Liver (tissue), 3 donors: ENCODE data around the gene DPYD.

Experiments
- EGR1 ChIP-seq, 2 donors: IDR thresholded peaks; 2 replicates each; pipeline ENCODE4 v1.6.1; 2016 to 2018; ENCODE audit warnings: antibody characterized with exemption in 2 of 2, low read depth in 2 of 2
- GABPA ChIP-seq, 2 donors: IDR thresholded peaks in 1 of 2; conservative IDR thresholded peaks in 1 of 2; 2 replicates each; pipeline ENCODE4 v1.6.1; 2016; ENCODE audit warnings: antibody characterized with exemption in 2 of 2, mild to moderate bottlenecking in 1 of 2, moderate library complexity in 1 of 2
- HNF4A ChIP-seq, 2 donors: conservative IDR thresholded peaks; 2 replicates each; pipeline ENCODE4 v1.6.1; 2016; ENCODE audit warnings: antibody characterized with exemption in 2 of 2, mild to moderate bottlenecking in 2 of 2
- JUND ChIP-seq, 2 donors: IDR thresholded peaks; 2 replicates each; pipeline ENCODE4 v1.6.1; 2016; ENCODE audit warnings: antibody characterized with exemption in 2 of 2
- NR2F2 ChIP-seq: IDR thresholded peaks from 2 replicates; pipeline ENCODE4 v1.6.1; 2016; ENCODE audit warnings: antibody characterized with exemption
- RAD21 ChIP-seq, 2 donors: IDR thresholded peaks; 2 replicates each; pipeline ENCODE4 v1.6.1; 2016; ENCODE audit warnings: antibody characterized with exemption in 2 of 2, mild to moderate bottlenecking in 2 of 2
- RXRA ChIP-seq, 2 donors: IDR thresholded peaks; 2 replicates each; pipeline ENCODE4 v1.6.1; 2017 to 2018; ENCODE audit warnings: antibody characterized with exemption in 2 of 2, mild to moderate bottlenecking in 1 of 2
- TAF1 ChIP-seq: conservative IDR thresholded peaks from 2 replicates; pipeline ENCODE4 v1.6.1; 2016; ENCODE audit warnings: antibody characterized with exemption, mild to moderate bottlenecking
- YY1 ChIP-seq: IDR thresholded peaks from 2 replicates; pipeline ENCODE4 v1.6.1; 2016; ENCODE audit warnings: antibody characterized with exemption, mild to moderate bottlenecking
- TF ChIP-seq, protein P1 (sequence below): fragments of 150-350 bp; IDR thresholded peaks from 2 replicates; pipeline ENCODE4 v1.5.1; 2017; ENCODE audit warnings: improper control_type of control experiment, low read depth, low read length; ENCODE audit not compliant: missing input control
- TF ChIP-seq, protein P2 (sequence below): IDR thresholded peaks from 2 replicates; pipeline ENCODE4 v1.6.1; 2016; ENCODE audit warnings: antibody characterized with exemption
- donor health status: healthy.
- donor health status: healthy.

DNA sequence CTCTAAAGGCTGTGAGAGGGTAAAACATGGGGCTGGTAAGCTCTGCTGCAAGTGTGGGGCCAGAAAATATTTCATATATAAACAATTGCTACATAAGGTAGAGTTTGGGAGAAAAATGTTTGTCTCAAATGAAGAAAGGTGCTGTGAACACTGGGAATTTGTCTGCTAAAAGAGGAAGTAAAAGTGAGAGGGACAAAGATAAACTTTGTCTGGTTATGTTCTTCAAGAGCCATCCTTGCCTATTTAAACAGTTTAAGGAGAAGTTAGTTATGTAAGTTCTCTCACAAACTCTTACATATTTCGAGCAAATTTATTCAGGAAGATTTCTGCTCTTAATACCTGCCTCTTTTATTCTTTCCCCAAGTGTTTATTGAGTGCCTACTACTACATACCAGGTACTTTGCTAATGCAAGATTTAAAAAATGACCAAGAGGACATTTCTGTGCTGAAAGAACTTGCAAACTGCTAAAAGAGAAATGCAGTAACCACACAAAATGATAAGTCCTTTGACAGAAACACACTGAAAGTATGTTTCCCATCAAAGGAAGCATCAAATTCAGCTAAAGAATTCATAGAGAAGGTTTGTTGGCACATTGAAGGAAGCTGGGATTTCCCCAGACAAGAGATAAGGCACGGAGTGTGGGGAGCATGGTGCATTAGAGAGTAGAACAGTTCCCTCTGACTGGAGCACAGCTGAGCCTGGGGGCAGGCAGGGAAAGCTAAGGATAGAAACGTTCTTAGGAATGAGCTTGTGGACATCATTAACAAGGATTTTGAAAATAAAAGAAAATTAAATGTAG lies 650.1 kb downstream of the DPYD start:
- no peak for TF ChIP-seq EGR1 (IDR thresholded peaks at IDR 0.05; ENCODE audit: low read depth in 2 of 2)
- TF ChIP-seq, protein P1, sequence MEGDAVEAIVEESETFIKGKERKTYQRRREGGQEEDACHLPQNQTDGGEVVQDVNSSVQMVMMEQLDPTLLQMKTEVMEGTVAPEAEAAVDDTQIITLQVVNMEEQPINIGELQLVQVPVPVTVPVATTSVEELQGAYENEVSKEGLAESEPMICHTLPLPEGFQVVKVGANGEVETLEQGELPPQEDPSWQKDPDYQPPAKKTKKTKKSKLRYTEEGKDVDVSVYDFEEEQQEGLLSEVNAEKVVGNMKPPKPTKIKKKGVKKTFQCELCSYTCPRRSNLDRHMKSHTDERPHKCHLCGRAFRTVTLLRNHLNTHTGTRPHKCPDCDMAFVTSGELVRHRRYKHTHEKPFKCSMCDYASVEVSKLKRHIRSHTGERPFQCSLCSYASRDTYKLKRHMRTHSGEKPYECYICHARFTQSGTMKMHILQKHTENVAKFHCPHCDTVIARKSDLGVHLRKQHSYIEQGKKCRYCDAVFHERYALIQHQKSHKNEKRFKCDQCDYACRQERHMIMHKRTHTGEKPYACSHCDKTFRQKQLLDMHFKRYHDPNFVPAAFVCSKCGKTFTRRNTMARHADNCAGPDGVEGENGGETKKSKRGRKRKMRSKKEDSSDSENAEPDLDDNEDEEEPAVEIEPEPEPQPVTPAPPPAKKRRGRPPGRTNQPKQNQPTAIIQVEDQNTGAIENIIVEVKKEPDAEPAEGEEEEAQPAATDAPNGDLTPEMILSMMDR = no peak
- no peak for TF ChIP-seq GABPA (IDR thresholded peaks at IDR 0.05 in 1 of 2, conservative IDR thresholded peaks at IDR 0.05 in 1 of 2)
- TF ChIP-seq NR2F2 = no peak
- no peak for TF ChIP-seq RXRA (IDR thresholded peaks at IDR 0.05)
- TF ChIP-seq, protein P2, sequence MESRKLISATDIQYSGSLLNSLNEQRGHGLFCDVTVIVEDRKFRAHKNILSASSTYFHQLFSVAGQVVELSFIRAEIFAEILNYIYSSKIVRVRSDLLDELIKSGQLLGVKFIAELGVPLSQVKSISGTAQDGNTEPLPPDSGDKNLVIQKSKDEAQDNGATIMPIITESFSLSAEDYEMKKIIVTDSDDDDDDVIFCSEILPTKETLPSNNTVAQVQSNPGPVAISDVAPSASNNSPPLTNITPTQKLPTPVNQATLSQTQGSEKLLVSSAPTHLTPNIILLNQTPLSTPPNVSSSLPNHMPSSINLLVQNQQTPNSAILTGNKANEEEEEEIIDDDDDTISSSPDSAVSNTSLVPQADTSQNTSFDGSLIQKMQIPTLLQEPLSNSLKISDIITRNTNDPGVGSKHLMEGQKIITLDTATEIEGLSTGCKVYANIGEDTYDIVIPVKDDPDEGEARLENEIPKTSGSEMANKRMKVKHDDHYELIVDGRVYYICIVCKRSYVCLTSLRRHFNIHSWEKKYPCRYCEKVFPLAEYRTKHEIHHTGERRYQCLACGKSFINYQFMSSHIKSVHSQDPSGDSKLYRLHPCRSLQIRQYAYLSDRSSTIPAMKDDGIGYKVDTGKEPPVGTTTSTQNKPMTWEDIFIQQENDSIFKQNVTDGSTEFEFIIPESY = no peak
- no peak for TF ChIP-seq RAD21 (IDR thresholded peaks at IDR 0.05)
- no peak for TF ChIP-seq TAF1
- no peak for TF ChIP-seq YY1
- TF ChIP-seq JUND (IDR thresholded peaks at IDR 0.05) = no peak
- TF ChIP-seq HNF4A (conservative IDR thresholded peaks at IDR 0.05) = no peak
